HG03469 (cell line): ENCODE data around the gene SLC27A3.
"Not testable (repeated sequence)": the region's sequence is repeated elsewhere in the genome, so short reads cannot be mapped to it uniquely, and the experiment has no call there.

ENCODE experiments used
- ATAC-seq: cut with Tn5 transposase; IDR thresholded peaks from one replicate; pipeline ENCODE4 v1.9.1; 2021; ENCODE audit warnings: mild to moderate bottlenecking, moderate library complexity, moderate number of reproducible peaks; ENCODE audit not compliant: unreplicated experiment

SLC27A3 gene

DNA sequence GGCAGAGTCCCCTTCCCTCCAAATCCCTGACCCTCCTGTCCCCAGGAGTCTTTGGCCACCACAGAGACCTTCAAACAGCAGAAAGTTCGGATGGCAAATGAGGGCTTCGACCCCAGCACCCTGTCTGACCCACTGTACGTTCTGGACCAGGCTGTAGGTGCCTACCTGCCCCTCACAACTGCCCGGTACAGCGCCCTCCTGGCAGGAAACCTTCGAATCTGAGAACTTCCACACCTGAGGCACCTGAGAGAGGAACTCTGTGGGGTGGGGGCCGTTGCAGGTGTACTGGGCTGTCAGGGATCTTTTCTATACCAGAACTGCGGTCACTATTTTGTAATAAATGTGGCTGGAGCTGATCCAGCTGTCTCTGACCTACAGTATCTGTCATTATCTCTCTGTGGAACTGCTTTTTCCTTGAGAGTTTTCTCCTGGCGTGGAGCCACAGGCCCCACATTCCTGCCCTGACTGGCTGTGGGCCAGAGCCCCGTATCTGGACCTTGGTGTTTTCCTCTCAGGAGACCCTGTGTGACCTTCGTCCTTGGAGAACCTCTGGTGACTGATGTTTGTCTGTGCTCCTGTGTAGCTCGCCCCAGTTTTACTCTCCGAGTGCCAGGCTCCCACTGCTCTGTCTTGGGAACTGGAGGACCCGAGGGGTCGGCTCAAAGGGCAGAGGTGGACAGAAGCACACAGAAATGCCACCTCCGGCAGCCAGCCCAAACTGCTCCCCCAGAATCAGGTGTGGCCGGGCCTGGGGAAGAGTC, 4.8 kb downstream of the SLC27A3 start:
- no peak for ATAC-seq

- no peak for ATAC-seq
Observed at GRCh38 chr1:153780551-153780950, 5.3 kb downstream of the SLC27A3 start.

DNA sequence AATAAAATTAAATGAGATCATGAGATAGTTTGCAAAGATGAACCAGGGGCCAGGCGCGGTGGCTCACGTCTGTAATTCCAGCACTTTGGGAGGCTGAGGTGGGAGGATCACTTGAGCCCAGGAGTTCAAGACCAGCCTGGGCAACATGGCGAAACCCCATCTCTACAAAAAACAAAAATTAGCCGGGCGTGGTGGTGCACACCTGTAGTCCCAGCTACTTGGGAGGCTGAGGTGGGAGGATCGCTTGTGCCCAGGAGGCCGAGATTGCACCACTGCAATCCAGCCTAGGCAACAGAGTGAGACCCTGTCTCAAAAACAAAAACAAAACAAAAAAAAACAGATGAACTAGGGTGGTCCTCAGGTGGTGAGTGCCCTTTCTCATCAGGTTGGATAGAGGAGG, 7.4 kb downstream of the SLC27A3 start:
- ATAC-seq, result not testable (repeated sequence)

- ATAC-seq, result peak; percentile 80
Observed at GRCh38 chr1:153783233-153784190, 8.3 kb downstream of the SLC27A3 start.

- no peak for ATAC-seq
Observed at GRCh38 chr1:153786038-153786790, 11.0 kb downstream of the SLC27A3 start.

DNA sequence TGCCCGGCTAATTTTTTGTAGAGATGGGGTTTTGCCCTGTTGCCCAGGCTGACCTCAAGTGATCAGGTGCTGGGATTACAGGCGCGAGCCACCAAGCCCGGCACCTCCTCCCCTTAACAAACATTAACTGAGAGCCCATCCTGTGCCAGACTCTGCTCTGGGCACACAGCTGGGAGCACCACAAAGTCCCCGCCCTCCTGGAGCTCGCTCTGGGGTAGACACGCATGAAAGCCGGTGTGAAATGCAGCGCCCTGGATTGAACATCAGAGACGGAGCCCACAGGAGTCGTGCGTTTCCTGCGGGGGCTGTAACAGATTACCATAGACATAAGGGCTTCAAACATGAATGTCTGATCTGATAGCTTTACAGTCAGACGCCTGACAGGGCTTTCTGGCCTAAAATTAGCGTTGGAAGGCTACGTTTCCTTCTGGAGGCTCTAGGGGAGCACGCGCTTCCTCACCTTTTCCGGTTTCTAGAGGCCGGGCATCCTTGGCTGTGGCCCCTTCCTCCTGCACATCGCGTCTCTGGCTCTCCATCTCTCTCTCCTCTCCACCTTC, 14.3 kb downstream of the SLC27A3 start:
- no peak for ATAC-seq

DNA sequence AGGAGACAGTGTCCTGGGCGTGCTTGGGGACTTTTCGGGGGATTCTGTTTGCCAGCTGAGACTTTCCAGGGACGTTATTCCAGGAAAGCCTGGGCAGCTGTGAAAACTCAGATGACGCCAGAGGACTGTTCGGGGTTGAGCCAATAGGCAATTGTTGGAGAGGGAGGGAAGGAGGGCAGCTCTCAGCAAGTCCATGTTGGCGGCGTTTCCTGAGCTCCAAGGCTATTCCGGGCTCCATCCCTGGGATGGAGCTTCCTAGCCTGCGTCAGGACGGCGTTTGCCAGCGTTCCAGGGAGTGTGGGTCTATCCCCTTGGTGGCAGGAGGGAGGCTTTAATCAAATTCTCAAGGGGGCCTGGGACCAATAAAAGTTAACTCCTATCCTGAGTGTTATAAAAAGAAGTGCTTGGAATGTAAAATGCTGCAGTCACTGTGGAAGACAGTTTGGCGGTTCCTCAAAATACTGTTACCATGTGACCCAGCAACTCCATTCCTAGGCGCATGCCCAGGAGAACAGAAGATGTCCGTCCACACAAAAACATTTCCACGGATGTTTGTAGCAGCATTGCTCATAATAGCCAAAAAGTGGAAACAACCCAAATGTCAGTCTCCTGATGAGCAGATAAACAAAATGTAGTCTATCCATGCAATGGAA, 15.2 kb downstream of the SLC27A3 start:
- ATAC-seq, result peak; percentile 6

GRCh38 chr1:153790966-153791647, 15.9 kb downstream of the SLC27A3 start:
- peak; percentile 63 for ATAC-seq

DNA sequence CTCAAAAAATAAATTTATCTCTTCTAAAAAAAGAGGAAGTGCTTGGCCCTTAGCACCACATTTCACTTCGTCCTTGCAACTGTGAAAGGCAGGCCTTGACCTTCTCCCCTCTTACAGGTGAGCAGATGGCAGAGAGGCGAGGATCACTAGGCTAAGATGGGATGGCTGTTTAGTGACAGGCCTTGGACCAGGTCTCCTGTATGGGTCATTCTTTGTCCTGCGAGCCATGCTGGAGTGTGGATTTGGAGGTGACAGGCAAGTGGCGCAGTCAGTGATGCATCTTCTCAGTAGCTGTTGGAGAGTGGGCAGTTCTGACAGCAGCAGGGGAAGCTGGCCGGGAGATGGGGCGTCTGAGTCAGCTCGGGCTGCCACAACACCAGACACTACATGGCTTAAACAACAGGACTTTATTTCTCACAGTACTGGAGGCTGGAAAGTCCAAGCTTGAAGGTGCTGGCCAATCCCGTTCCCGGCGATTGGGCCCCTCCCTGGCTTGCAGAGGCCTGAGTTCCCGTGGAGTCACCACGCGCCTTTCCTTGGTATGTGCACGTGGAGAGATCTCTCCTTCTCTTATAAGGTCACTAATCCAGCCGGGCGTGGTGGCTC, 16.5 kb downstream of the SLC27A3 start:
- ATAC-seq, result no peak

- no peak for ATAC-seq
Observed at GRCh38 chr1:153792631-153793041, 17.4 kb downstream of the SLC27A3 start.

- no peak for ATAC-seq
Observed at GRCh38 chr1:153793261-153793972, 18.2 kb downstream of the SLC27A3 start.

- ATAC-seq, result no peak
Observed at GRCh38 chr1:153793973-153794615, 18.9 kb downstream of the SLC27A3 start.

DNA sequence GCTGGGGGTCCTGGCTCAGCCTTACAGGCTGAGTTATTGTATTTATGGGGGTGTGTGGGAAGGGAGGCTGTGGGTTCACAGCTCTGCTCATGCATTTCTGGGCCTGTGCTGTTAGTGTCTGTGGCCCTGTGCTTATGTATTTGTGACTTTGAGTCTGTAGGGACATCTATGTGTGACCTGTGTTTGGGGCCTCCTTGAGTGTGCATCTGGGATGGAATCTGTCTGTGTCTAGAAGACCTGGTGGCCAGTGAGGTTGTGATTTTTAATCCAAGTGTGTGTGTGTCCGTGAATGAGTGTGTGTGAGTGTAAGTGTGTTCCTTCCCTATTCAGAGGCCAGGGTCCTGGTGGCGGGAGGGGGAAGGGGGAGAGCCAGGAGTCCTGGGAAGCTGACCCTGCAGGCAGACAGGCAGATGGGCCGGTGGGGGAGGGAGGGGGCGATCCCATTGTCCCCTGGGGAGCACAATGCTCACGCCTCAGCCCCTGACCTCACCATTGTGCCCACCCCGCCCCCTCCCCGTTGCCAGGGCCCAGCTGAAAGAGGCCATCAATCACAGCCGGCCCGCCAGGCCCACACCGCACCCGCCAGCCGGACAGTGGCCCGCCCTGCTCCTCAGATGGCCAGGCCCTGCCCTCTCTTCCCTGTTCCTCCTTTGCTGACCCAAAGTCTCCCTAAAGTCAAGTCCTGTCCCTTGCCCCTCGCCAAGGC, 19.6 kb downstream of the SLC27A3 start:
- ATAC-seq, result no peak

- ATAC-seq, result no peak
Observed at GRCh38 chr1:153795330-153795837, 20.2 kb downstream of the SLC27A3 start.

DNA sequence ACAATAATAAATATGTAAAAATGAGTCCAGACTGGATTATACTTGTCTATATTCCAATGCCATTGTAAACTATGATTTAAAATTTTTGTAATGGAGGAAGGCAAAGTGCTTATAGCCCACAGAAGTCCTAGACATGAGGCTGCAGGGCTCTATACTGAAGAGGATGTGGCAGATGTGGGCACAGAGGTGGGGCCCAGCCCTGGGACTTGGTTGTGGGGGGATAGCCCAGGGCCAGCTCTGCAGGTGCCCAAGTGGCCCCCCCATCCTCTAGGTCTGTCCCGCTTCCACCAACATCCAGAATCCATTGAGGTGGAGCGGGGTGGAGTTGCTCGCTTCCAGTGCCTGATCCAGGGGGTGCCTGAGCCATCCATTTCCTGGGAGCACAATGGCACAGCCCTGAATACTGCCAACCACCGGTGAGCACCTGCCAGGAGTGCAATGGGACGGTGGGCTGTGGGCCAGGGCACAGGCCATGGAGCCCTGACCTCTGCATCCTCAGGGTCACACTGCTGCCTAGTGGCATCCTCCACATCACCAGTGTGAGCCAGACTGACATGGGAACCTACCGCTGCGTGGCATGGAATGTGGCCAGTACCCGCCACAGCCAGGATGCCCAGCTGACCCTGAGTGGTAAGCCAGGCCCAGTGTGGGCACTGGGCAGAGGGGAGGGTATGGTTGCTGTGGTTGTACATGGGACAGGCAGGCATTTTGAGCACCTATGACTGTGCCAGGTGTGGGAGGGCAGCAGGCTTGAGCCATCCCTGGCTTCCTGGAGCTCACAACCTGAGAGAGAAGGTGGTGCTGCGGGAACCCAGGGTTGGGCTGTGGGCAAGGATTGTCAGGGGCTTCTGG, 21.0 kb downstream of the SLC27A3 start:
- no peak for ATAC-seq
